Measurements from ENCODE around the gene NYAP2.

The NYAP2 gene

GRCh38 chr2:225486236-225486635, 86.7 kb downstream of the NYAP2 start:
- DNase-seq (ENCODE audit: low read depth) = no peak

GRCh38 chr2:225487878-225488416, 88.4 kb downstream of the NYAP2 start:
- no peak for DNase-seq (ENCODE audit: low read depth)

- no peak for DNase-seq (ENCODE audit: low read depth)
Measured at GRCh38 chr2:225488743-225489142, 89.2 kb downstream of the NYAP2 start.

GRCh38 chr2:225493420-225494099, 94.0 kb downstream of the NYAP2 start:
- DNase-seq (ENCODE audit: low read depth) = no peak

- no peak for DNase-seq (ENCODE audit: low read depth)
Measured at GRCh38 chr2:225494100-225494459, 94.6 kb downstream of the NYAP2 start.

GRCh38 chr2:225495706-225496105, 96.2 kb downstream of the NYAP2 start:
- no peak for DNase-seq (ENCODE audit: low read depth)

- DNase-seq (ENCODE audit: low read depth) = no peak
Measured at GRCh38 chr2:225496568-225496967, 97.1 kb downstream of the NYAP2 start.

GRCh38 chr2:225497166-225497565, 97.7 kb downstream of the NYAP2 start:
- no peak for DNase-seq (ENCODE audit: low read depth)

GRCh38 chr2:225501022-225501421, 101.5 kb downstream of the NYAP2 start:
- no peak for DNase-seq (ENCODE audit: low read depth)

- DNase-seq (ENCODE audit: low read depth) = no peak
Measured at GRCh38 chr2:225502971-225503370, 103.5 kb downstream of the NYAP2 start.

- no peak for DNase-seq (ENCODE audit: low read depth)
Measured at GRCh38 chr2:225510796-225511195, 111.3 kb downstream of the NYAP2 start.

- DNase-seq (ENCODE audit: low read depth) = no peak
Measured at GRCh38 chr2:225512469-225512868, 113.0 kb downstream of the NYAP2 start.

- DNase-seq (ENCODE audit: low read depth) = no peak
Measured at GRCh38 chr2:225512876-225513540, 113.5 kb downstream of the NYAP2 start.

GRCh38 chr2:225515033-225515432, 115.5 kb downstream of the NYAP2 start:
- no peak for DNase-seq (ENCODE audit: low read depth)

- no peak for DNase-seq (ENCODE audit: low read depth)
Measured at GRCh38 chr2:225526760-225527390, 127.4 kb downstream of the NYAP2 start.

- DNase-seq (ENCODE audit: low read depth) = no peak
Measured at GRCh38 chr2:225531559-225531958, 132.0 kb downstream of the NYAP2 start.

- DNase-seq (ENCODE audit: low read depth) = no peak
Measured at GRCh38 chr2:225532096-225532495, 132.6 kb downstream of the NYAP2 start.

- no peak for DNase-seq (ENCODE audit: low read depth)
Measured at GRCh38 chr2:225534037-225534436, 134.5 kb downstream of the NYAP2 start.

- no peak for DNase-seq (ENCODE audit: low read depth)
Measured at GRCh38 chr2:225534697-225535096, 135.2 kb downstream of the NYAP2 start.

GRCh38 chr2:225536036-225536435, 136.5 kb downstream of the NYAP2 start:
- no peak for DNase-seq (ENCODE audit: low read depth)

GRCh38 chr2:225543626-225544025, 144.1 kb downstream of the NYAP2 start:
- no peak for DNase-seq (ENCODE audit: low read depth)

GRCh38 chr2:225556461-225556860, 157.0 kb downstream of the NYAP2 start:
- no peak for DNase-seq (ENCODE audit: low read depth)

- no peak for DNase-seq (ENCODE audit: low read depth)
Measured at GRCh38 chr2:225558399-225559071, 159.0 kb downstream of the NYAP2 start.
